ENCODE measurements around the gene SCN8A.

The SCN8A gene

DNA sequence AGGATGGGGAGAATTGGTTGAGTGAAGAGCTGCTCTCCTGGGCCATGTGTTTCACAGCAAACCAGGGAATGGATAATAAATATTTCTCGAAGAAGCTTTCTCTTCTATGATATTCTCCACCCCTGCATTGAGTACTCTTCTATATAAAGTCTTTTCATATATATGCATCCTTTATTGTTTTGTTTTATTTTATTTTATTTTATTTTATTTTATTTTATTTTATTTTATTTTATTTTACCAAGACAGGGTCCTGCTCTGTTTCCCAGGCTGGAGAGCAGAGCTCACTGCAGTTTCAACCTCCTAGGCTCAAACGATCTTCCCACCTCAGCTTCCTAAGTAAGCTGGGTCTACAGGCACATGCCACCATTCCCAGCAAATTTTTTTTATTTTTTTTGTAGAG lies 85.8 kb downstream of the SCN8A start:
- Histone ChIP-seq H2AFZ (ENCODE audit: low read depth) (no peak overlapping the region), H3K4me3 (IDR thresholded peaks at IDR 0.05; ENCODE audit: insufficient read depth, low read depth, low read length) (no peak overlapping the region), H3K36me3 (ENCODE audit: insufficient read depth) (no peaks in the 10 kb centered on the region), H3K79me2 (ENCODE audit: insufficient read depth, low read depth) (no peaks in the 10 kb centered on the region), H3K27me3 (ENCODE audit: insufficient read depth, low read depth) (no peaks in the 10 kb centered on the region), H3K4me2 (no peak overlapping the region), H4K20me1 (ENCODE audit: insufficient read depth) (no peaks in the 10 kb centered on the region), H3K27ac (no peak overlapping the region), H3K4me1 (ENCODE audit: low read depth, poor library complexity, severe bottlenecking) (peaks cover 6% of the 10 kb centered on the region), H3K9ac (no peak overlapping the region)
- TF ChIP-seq, protein P1, sequence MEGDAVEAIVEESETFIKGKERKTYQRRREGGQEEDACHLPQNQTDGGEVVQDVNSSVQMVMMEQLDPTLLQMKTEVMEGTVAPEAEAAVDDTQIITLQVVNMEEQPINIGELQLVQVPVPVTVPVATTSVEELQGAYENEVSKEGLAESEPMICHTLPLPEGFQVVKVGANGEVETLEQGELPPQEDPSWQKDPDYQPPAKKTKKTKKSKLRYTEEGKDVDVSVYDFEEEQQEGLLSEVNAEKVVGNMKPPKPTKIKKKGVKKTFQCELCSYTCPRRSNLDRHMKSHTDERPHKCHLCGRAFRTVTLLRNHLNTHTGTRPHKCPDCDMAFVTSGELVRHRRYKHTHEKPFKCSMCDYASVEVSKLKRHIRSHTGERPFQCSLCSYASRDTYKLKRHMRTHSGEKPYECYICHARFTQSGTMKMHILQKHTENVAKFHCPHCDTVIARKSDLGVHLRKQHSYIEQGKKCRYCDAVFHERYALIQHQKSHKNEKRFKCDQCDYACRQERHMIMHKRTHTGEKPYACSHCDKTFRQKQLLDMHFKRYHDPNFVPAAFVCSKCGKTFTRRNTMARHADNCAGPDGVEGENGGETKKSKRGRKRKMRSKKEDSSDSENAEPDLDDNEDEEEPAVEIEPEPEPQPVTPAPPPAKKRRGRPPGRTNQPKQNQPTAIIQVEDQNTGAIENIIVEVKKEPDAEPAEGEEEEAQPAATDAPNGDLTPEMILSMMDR (conservative IDR thresholded peaks at IDR 0.05; ENCODE audit: low read depth, low read length), result no peak

DNA sequence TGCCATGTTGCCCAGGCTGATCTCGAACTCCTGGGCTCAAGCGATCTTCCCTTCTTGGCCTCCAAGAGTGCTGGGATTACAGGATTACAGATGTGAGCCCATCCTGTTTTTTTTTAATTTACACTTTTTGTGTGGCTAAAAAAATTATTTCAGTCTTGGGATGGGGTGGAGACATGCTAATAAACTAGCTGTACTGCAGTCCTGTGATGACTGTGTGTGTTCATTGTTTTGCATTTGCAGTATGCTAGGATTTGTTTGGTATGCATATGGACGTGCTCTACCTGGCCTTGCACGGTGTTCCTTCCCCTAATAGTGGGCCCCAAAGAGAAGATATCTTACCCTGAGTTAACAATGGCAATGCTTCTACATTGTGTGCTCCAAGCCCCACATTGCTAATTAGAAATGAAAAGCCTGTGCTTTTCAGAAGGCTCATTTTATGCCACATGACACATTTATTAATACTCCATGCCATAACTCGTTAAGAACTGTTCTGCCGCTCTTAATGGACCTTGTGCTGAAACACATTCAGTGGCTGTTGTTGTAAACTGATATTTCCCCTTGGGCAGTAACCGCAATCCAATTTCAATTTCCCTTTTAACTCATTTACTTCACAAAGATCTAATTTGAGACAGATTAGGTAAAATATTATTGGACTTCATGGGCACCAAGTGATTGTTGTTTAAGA lies 86.4 kb downstream of the SCN8A start:
- H3K4me2 ChIP-seq, result no peak overlapping the region
- H4K20me1 ChIP-seq (ENCODE audit: insufficient read depth), result no peaks in the 10 kb centered on the region
- TF ChIP-seq, protein P1 (conservative IDR thresholded peaks at IDR 0.05; ENCODE audit: low read depth, low read length), result no peak
- H2AFZ ChIP-seq (ENCODE audit: low read depth), result no peak overlapping the region
- H3K27ac ChIP-seq, result no peak overlapping the region
- no peak overlapping the region for H3K9ac ChIP-seq
- no peaks in the 10 kb centered on the region for H3K79me2 ChIP-seq (ENCODE audit: insufficient read depth, low read depth)
- no peak overlapping the region for H3K4me3 ChIP-seq (IDR thresholded peaks at IDR 0.05; ENCODE audit: insufficient read depth, low read depth, low read length)
- peaks cover 6% of the 10 kb centered on the region for H3K4me1 ChIP-seq (ENCODE audit: low read depth, poor library complexity, severe bottlenecking)
- H3K27me3 ChIP-seq (ENCODE audit: insufficient read depth, low read depth), result no peaks in the 10 kb centered on the region
- no peaks in the 10 kb centered on the region for H3K36me3 ChIP-seq (ENCODE audit: insufficient read depth)

- no peak overlapping the region for H3K4me2 ChIP-seq
- no peak overlapping the region for H3K27ac ChIP-seq
- H2AFZ ChIP-seq (ENCODE audit: low read depth), result no peak overlapping the region
- H3K36me3 ChIP-seq (ENCODE audit: insufficient read depth), result no peaks in the 10 kb centered on the region
- TF ChIP-seq, protein P1 (conservative IDR thresholded peaks at IDR 0.05; ENCODE audit: low read depth, low read length), result peak; percentile 82
- no peaks in the 10 kb centered on the region for H3K79me2 ChIP-seq (ENCODE audit: insufficient read depth, low read depth)
- H3K4me1 ChIP-seq (ENCODE audit: low read depth, poor library complexity, severe bottlenecking), result peaks cover 6% of the 10 kb centered on the region
- H3K4me3 ChIP-seq (IDR thresholded peaks at IDR 0.05; ENCODE audit: insufficient read depth, low read depth, low read length), result no peak overlapping the region
- no peaks in the 10 kb centered on the region for H4K20me1 ChIP-seq (ENCODE audit: insufficient read depth)
- no peak overlapping the region for H3K9ac ChIP-seq
- no peaks in the 10 kb centered on the region for H3K27me3 ChIP-seq (ENCODE audit: insufficient read depth, low read depth)
Observed at GRCh38 chr12:51678086-51678724, 87.2 kb downstream of the SCN8A start.

DNA sequence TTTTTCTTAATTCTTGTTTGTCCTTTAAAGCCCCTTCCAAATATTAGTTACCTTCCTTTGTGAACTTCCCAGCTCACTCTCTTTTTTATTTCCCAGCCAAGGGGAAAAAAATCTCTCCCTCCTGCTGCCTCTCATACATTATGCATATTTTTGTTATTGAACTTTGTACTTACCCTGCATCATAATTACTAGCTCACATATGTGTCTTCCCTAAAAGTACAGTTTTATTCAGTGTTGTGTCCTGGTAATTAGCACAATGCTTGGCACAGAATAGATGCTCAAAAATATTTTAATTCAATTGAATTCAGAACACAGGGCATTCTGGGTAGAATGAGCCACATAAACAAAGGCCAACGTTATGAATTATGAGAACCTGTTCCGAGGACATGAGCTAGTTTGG lies 91.9 kb downstream of the SCN8A start:
- Histone ChIP-seq H3K36me3 (ENCODE audit: insufficient read depth) (no peaks in the 10 kb centered on the region), H2AFZ (ENCODE audit: low read depth) (no peak overlapping the region), H3K4me1 (ENCODE audit: low read depth, poor library complexity, severe bottlenecking) (peaks cover 4% of the 10 kb centered on the region), H3K9ac (no peak overlapping the region), H3K27me3 (ENCODE audit: insufficient read depth, low read depth) (no peaks in the 10 kb centered on the region), H3K27ac (no peak overlapping the region), H4K20me1 (ENCODE audit: insufficient read depth) (no peaks in the 10 kb centered on the region), H3K4me3 (IDR thresholded peaks at IDR 0.05; ENCODE audit: insufficient read depth, low read depth, low read length) (no peak overlapping the region), H3K79me2 (ENCODE audit: insufficient read depth, low read depth) (no peaks in the 10 kb centered on the region), H3K4me2 (no peak overlapping the region)
- TF ChIP-seq, protein P1 (conservative IDR thresholded peaks at IDR 0.05; ENCODE audit: low read depth, low read length), result no peak
